Gastroesophageal sphincter (tissue), 3 donors: ENCODE data around the gene G6PD.
"Not testable (repeated sequence)": the region's sequence is repeated elsewhere in the genome, so short reads cannot be mapped to it uniquely, and the experiment has no call there.

Experiments used
- CTCF ChIP-seq, 4 experiments: fragments of 200-600 bp in 2 of 4; fragments of 450-650 bp in 2 of 4; sonication (generic) in 1 of 4; IDR thresholded peaks; one replicate each; pipeline ENCODE4 v1.5.1; 2017 to 2019; ENCODE audit warnings: antibody characterized with exemption in 4 of 4, mild to moderate bottlenecking in 2 of 4, moderate library complexity in 2 of 4
- POLR2A ChIP-seq, 2 donors: fragments of 450-650 bp; IDR thresholded peaks; one replicate each; pipeline ENCODE4 v1.6.1; 2017; ENCODE audit warnings: antibody characterized with exemption in 2 of 2, mild to moderate bottlenecking in 2 of 2, moderate library complexity in 1 of 2

- TF ChIP-seq CTCF, POLR2A (IDR thresholded peaks at IDR 0.05): not testable (repeated sequence)
These were observed 11.5 kb upstream of the G6PD start for GRCh38 chrX:154558060-154558690.
